Measurements from ENCODE around the gene MAPK8.

GRCh38 chr10:48484911-48485310 is 178.4 kb downstream of the MAPK8 start:
- TF ChIP-seq POLR2A (IDR thresholded peaks at IDR 0.05) (no peak), CTCF (IDR thresholded peaks at IDR 0.05) (no peak)
